Smooth muscle cell of the pulmonary artery (primary cell): ENCODE measurements around the gene ADAMTS2. TPM values are rescaled to one million over a fixed set of nuclear protein-coding genes. Genes with fewer than 3 reads are reported as not detected.

Source experiments
- total RNA-seq: library from RNA; depleted of rRNA; stranded (reverse); fragments of >200 nt; gene quantifications from 2 replicates; pipeline ENCODE4 v1.2.3, GENCODE V29; 2014

ADAMTS2 gene
- total RNA-seq: 32.5 and 155 TPM in 2 replicates

GRCh38 chr5:179345433-179346321 lies at the start of gene ADAMTS2:
Gene ADAMTS2, minus strand, starts transcription at chr5:179345461. Its CDS starts 133 bp downstream, at chr5:179345328.

Other genes with a start within 250 kb of the ADAMTS2 start
- 48.3 and 49.1 TPM in 2 replicates for gene RUFY1, start 205.1 kb upstream of the ADAMTS2 start, total RNA-seq